WTC11 (cell line): ENCODE results near the gene MRPL46. TPM values are rescaled to one million over a fixed set of nuclear protein-coding genes. Genes with fewer than 3 reads are reported as not detected.

Source experiments
- ATAC-seq: fragments of 200-7000 bp; cut with Tn5 transposase; 2 replicates; pipeline ENCODE4 v1.10.0; 2021; ENCODE audit warnings: mild to moderate bottlenecking, moderate library complexity
- CTCF ChIA-PET: fragments of 300-600 bp; sonication (Branson Sonifier 250); formaldehyde crosslinking; loops from one replicate; lab custom pipeline; 2021; ENCODE audit warnings: antibody characterized with exemption; lab: Charles Lee
- POLR2A ChIA-PET: fragments of 350-600 bp; sonication (Branson Sonifier 250); formaldehyde crosslinking; loops from one replicate; lab custom pipeline; 2021; ENCODE audit warnings: antibody characterized with exemption; lab: Charles Lee
- DNase-seq: peaks from one replicate; pipeline ENCODE4 v3.0.0; 2021; ENCODE audit warnings: low spot score
- H3K27ac Mint-ChIP-seq: 2 replicates; pipeline ENCODE4 v1.8.0; 2021; ENCODE audit warnings: mixed read lengths
- H3K27me3 Mint-ChIP-seq: 2 replicates; pipeline ENCODE4 v1.8.0; 2021; ENCODE audit warnings: low read depth, mild to moderate bottlenecking, moderate library complexity, mixed read lengths
- H3K36me3 Mint-ChIP-seq: 2 replicates; pipeline ENCODE4 v1.8.0; 2021; ENCODE audit warnings: mixed read lengths
- H3K4me1 Mint-ChIP-seq: 2 replicates; pipeline ENCODE4 v1.8.0; 2022; ENCODE audit warnings: mixed read lengths
- H3K4me3 Mint-ChIP-seq: 2 replicates; pipeline ENCODE4 v1.8.0; 2021; ENCODE audit warnings: mild to moderate bottlenecking, moderate library complexity, mixed read lengths
- H3K9me3 Mint-ChIP-seq: 2 replicates; pipeline ENCODE4 v1.8.0; 2021; ENCODE audit warnings: mixed read lengths
- AR ChIP-seq: fragments of 250-450 bp; sonication (Bioruptor Pico); IDR thresholded peaks from 2 replicates; pipeline ENCODE4 v1.9.0; 2021; ENCODE audit warnings: mild to moderate bottlenecking
- ATF6 ChIP-seq: sonication (generic); formaldehyde crosslinking; IDR thresholded peaks from 2 replicates; pipeline ENCODE4 v1.8.1; 2023; ENCODE audit warnings: mild to moderate bottlenecking, missing genetic modification reagents
- CTCF ChIP-seq: fragments of 200-600 bp; IDR thresholded peaks from 2 replicates; pipeline ENCODE4 v1.8.0; 2022; ENCODE audit warnings: antibody characterized with exemption
- ERG ChIP-seq: fragments of 250-450 bp; sonication (Bioruptor Pico); IDR thresholded peaks from 2 replicates; pipeline ENCODE4 v1.8.0; 2021; ENCODE audit warnings: mild to moderate bottlenecking
- GRHL2 ChIP-seq: fragments of 250-450 bp; sonication (Bioruptor Pico); IDR thresholded peaks from 2 replicates; pipeline ENCODE4 v1.8.0; 2022; ENCODE audit warnings: mild to moderate bottlenecking, moderate library complexity; ENCODE audit not compliant: insufficient replicate concordance, severe bottlenecking
- GTF2I ChIP-seq: fragments of 250-450 bp; sonication (Bioruptor Pico); conservative IDR thresholded peaks from 2 replicates; pipeline ENCODE4 v1.4.0; 2021; ENCODE audit warnings: mild to moderate bottlenecking
- HMGXB4 ChIP-seq: sonication (generic); formaldehyde crosslinking; IDR thresholded peaks from 2 replicates; pipeline ENCODE4 v1.8.1; 2023; ENCODE audit warnings: mild to moderate bottlenecking, moderate library complexity, missing genetic modification reagents
- IRF2 ChIP-seq: sonication (generic); formaldehyde crosslinking; IDR thresholded peaks from 2 replicates; pipeline ENCODE4 v1.8.0; 2022; ENCODE audit warnings: low read depth, missing genetic modification reagents, borderline replicate concordance
- MXD4 ChIP-seq: fragments of 250-450 bp; sonication (Bioruptor Pico); IDR thresholded peaks from 2 replicates; pipeline ENCODE4 v1.8.0; 2021; ENCODE audit warnings: mild to moderate bottlenecking, moderate library complexity, borderline replicate concordance
- NR1H2 ChIP-seq: sonication (generic); formaldehyde crosslinking; IDR thresholded peaks from 2 replicates; pipeline ENCODE4 v1.9.0; 2021; ENCODE audit warnings: mild to moderate bottlenecking, moderate library complexity, missing genetic modification reagents
- TEAD1 ChIP-seq: sonication (generic); formaldehyde crosslinking; IDR thresholded peaks from 2 replicates; pipeline ENCODE4 v1.8.0; 2022; ENCODE audit warnings: mild to moderate bottlenecking, missing genetic modification reagents
- TEAD4 ChIP-seq: sonication (generic); formaldehyde crosslinking; IDR thresholded peaks from 2 replicates; pipeline ENCODE4 v1.8.0; 2022; ENCODE audit warnings: mild to moderate bottlenecking, missing genetic modification reagents
- TP53 ChIP-seq: sonication (generic); formaldehyde crosslinking; IDR thresholded peaks from 2 replicates; pipeline ENCODE4 v1.8.1; 2023; ENCODE audit warnings: mild to moderate bottlenecking, missing genetic modification reagents
- ZBTB21 ChIP-seq: sonication (generic); formaldehyde crosslinking; IDR thresholded peaks from 2 replicates; pipeline ENCODE4 v1.8.1; 2023; ENCODE audit warnings: mild to moderate bottlenecking, missing genetic modification reagents, borderline replicate concordance
- ZMAT4 ChIP-seq: fragments of 250-450 bp; sonication (Bioruptor Pico); IDR thresholded peaks from 2 replicates; pipeline ENCODE4 v1.9.0; 2021; ENCODE audit warnings: mild to moderate bottlenecking
- ZNF121 ChIP-seq: sonication (generic); formaldehyde crosslinking; IDR thresholded peaks from 2 replicates; pipeline ENCODE4 v1.8.0; 2023; ENCODE audit warnings: missing genetic modification reagents
- ZNF396 ChIP-seq: fragments of 250-450 bp; sonication (Bioruptor Pico); IDR thresholded peaks from 2 replicates; pipeline ENCODE4 v1.8.0; 2021; ENCODE audit warnings: mild to moderate bottlenecking, moderate library complexity, borderline replicate concordance
- total RNA-seq: library from RNA; stranded (reverse); gene quantifications from 3 replicates; pipeline ENCODE4 v1.2.3, GENCODE V29; 2021
- TF ChIP-seq, protein P1 (sequence below): sonication (generic); formaldehyde crosslinking; IDR thresholded peaks from 2 replicates; pipeline ENCODE4 v1.8.0; 2022; ENCODE audit warnings: mild to moderate bottlenecking, missing genetic modification reagents
- TF ChIP-seq, protein P2 (sequence below): sonication (generic); formaldehyde crosslinking; IDR thresholded peaks from 2 replicates; pipeline ENCODE4 v1.8.0; 2023; ENCODE audit warnings: mild to moderate bottlenecking, missing genetic modification reagents

The MRPL46 gene
- total RNA-seq, 1 experiment from 2014 or later: 26.8 TPM

DNA sequence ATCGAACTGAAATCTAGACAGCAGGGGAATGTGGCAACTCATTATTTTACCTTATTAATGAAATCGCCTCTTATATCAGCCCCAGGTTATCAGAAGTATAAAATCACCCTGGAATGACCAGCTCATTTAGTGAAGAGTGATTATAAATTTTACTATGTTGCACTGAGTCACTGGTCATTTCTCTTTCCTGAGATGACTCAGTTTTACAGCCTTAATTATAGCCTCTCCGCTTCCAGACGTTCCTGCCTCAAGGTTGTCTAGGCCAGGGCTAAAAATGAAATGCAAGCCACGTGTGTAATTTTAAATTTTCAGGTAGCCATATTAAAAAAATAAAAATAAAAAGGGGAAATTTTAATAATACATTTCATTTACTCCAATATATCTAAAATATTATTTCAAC is 46.0 kb upstream of the MRPL46 start (continued):
- TF ChIP-seq CTCF (no peak), ZMAT4 (CRISPR knock-in tag) (no peak), HMGXB4 (CRISPR knock-in tag) (no peak), AR (no peak), GRHL2 (no peak), GTF2I (CRISPR knock-in tag) (no peak), ZNF121 (no peak)

DNA sequence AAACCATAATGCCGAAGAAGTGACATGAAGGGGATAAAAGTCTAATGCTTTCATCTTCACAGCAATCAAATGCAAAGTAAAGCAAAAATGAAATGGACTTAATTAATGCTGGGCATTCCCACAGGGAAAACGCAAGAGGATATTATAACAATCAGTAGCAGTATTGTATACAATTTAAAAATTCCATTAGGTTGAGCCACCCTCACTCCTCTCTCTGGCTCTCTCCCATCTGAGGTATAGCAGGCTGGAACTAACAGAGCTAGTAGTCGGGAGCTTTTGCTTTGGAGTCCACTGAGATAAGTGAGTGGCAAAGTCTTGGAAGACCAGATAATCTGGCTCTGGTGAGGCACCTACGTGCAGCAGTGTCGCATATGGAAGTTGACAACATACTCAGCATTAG is 45.4 kb upstream of the MRPL46 start:
- Mint-ChIP-seq H3K27me3 (peaks cover 5% of the 10 kb centered on the region), H3K4me1 (no peaks in the 10 kb centered on the region), H3K4me3 (no peak overlapping the region), H3K36me3 (peaks cover 10% of the 10 kb centered on the region), H3K9me3 (peaks cover 5% of the 10 kb centered on the region; the same call in 1 of the 2 replicates), H3K27ac (no peak overlapping the region)
- DNase-seq (no peak), ATAC-seq (no peak)
- POLR2A ChIA-PET: interaction anchor here (0.5 kb wide), 1 partner anchor 13 kb away, joined by 4 read pairs; no protein-coding TSS in a partner anchor
- TF ChIP-seq GTF2I (CRISPR knock-in tag) (no peak), ERG (CRISPR knock-in tag) (no peak), MXD4 (CRISPR knock-in tag) (no peak), TEAD4 (no peak), NR1H2 (no peak), TEAD1 (no peak), ZBTB21 (CRISPR knock-in tag) (no peak), ATF6 (CRISPR knock-in tag) (no peak)
- CTCF ChIA-PET: interaction anchor here (0.9 kb wide), 1 partner anchor 123 kb away, joined by 3 read pairs; no protein-coding TSS in a partner anchor

GRCh38 chr15:88512078-88512477 is 44.9 kb upstream of the MRPL46 start:
- peaks cover 5% of the 10 kb centered on the region; the same call in 1 of the 2 replicates for H3K9me3 Mint-ChIP-seq
- no peaks in the 10 kb centered on the region for H3K4me1 Mint-ChIP-seq
- peaks cover 10% of the 10 kb centered on the region for H3K36me3 Mint-ChIP-seq
- no peak overlapping the region for H3K27ac Mint-ChIP-seq
- peaks cover 11% of the 10 kb centered on the region for H3K27me3 Mint-ChIP-seq
- ATAC-seq: no peak
- H3K4me3 Mint-ChIP-seq: no peak overlapping the region
- DNase-seq: no peak
- POLR2A ChIA-PET: no interaction called here
- CTCF ChIA-PET: interaction anchor here (0.9 kb wide), 1 partner anchor 124 kb away, joined by 3 read pairs; no protein-coding TSS in a partner anchor
- TF ChIP-seq TP53 (CRISPR knock-in tag) (no peak), ZNF396 (CRISPR knock-in tag) (no peak), IRF2 (CRISPR knock-in tag) (no peak), ZMAT4 (CRISPR knock-in tag) (no peak)
- TF ChIP-seq, protein P1, sequence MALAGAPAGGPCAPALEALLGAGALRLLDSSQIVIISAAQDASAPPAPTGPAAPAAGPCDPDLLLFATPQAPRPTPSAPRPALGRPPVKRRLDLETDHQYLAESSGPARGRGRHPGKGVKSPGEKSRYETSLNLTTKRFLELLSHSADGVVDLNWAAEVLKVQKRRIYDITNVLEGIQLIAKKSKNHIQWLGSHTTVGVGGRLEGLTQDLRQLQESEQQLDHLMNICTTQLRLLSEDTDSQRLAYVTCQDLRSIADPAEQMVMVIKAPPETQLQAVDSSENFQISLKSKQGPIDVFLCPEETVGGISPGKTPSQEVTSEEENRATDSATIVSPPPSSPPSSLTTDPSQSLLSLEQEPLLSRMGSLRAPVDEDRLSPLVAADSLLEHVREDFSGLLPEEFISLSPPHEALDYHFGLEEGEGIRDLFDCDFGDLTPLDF: no peak
- TF ChIP-seq, protein P2, sequence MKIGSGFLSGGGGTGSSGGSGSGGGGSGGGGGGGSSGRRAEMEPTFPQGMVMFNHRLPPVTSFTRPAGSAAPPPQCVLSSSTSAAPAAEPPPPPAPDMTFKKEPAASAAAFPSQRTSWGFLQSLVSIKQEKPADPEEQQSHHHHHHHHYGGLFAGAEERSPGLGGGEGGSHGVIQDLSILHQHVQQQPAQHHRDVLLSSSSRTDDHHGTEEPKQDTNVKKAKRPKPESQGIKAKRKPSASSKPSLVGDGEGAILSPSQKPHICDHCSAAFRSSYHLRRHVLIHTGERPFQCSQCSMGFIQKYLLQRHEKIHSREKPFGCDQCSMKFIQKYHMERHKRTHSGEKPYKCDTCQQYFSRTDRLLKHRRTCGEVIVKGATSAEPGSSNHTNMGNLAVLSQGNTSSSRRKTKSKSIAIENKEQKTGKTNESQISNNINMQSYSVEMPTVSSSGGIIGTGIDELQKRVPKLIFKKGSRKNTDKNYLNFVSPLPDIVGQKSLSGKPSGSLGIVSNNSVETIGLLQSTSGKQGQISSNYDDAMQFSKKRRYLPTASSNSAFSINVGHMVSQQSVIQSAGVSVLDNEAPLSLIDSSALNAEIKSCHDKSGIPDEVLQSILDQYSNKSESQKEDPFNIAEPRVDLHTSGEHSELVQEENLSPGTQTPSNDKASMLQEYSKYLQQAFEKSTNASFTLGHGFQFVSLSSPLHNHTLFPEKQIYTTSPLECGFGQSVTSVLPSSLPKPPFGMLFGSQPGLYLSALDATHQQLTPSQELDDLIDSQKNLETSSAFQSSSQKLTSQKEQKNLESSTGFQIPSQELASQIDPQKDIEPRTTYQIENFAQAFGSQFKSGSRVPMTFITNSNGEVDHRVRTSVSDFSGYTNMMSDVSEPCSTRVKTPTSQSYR: no peak
